SK-N-SH treated with all-trans-retinoic acid at 6 μM for 48 hours (cell line): ENCODE data around the gene TNS3.

ENCODE experiments used
- ATAC-seq: fragments of 200-7000 bp; cut with Tn5 transposase; 3 replicates; pipeline ENCODE4 v1.9.1; 2020; ENCODE audit warnings: mild to moderate bottlenecking, moderate library complexity
- CSDC2 ChIP-seq: fragments of 250-450 bp; sonication (Bioruptor Pico); IDR thresholded peaks from 2 replicates; pipeline ENCODE4 v1.5.0; 2020; ENCODE audit warnings: mild to moderate bottlenecking, moderate library complexity
- ESRRG ChIP-seq: fragments of 250-450 bp; sonication (Bioruptor Pico); IDR thresholded peaks from 2 replicates; pipeline ENCODE4 v1.6.1; 2021; ENCODE audit warnings: mild to moderate bottlenecking
- GLIS3 ChIP-seq: fragments of 250-450 bp; sonication (Bioruptor Pico); IDR thresholded peaks from 2 replicates; pipeline ENCODE4 v1.5.0; 2020; ENCODE audit warnings: mild to moderate bottlenecking, moderate library complexity
- ISL1 ChIP-seq: fragments of 250-450 bp; sonication (Bioruptor Pico); IDR thresholded peaks from 2 replicates; pipeline ENCODE4 v2.1.2; 2022; ENCODE audit warnings: mild to moderate bottlenecking, moderate library complexity
- OSR1 ChIP-seq: fragments of 250-450 bp; sonication (Bioruptor Pico); IDR thresholded peaks from 2 replicates; pipeline ENCODE4 v1.8.0; 2022; ENCODE audit warnings: moderate library complexity, mild to moderate bottlenecking, inconsistent platforms
- SNAI2 ChIP-seq: fragments of 250-450 bp; sonication (Bioruptor Pico); IDR thresholded peaks from 2 replicates; pipeline ENCODE4 v1.5.0; 2020; ENCODE audit warnings: mild to moderate bottlenecking, moderate library complexity
- TCF4 ChIP-seq: fragments of 250-450 bp; sonication (Bioruptor Pico); IDR thresholded peaks from 2 replicates; pipeline ENCODE4 v1.8.0; 2021; ENCODE audit warnings: mild to moderate bottlenecking, moderate library complexity, borderline replicate concordance
- ZC3H10 ChIP-seq: fragments of 250-450 bp; sonication (Bioruptor Pico); IDR thresholded peaks from 2 replicates; pipeline ENCODE4 v1.5.1; 2021; ENCODE audit warnings: mild to moderate bottlenecking, moderate library complexity
- ZFP3 ChIP-seq: fragments of 250-450 bp; sonication (Bioruptor Pico); IDR thresholded peaks from 2 replicates; pipeline ENCODE4 v1.5.0; 2020; ENCODE audit warnings: mild to moderate bottlenecking, moderate library complexity
- ZFP30 ChIP-seq: fragments of 450-650 bp; formaldehyde crosslinking; IDR thresholded peaks from 2 replicates; pipeline ENCODE4 v1.5.0; 2022; ENCODE audit warnings: mild to moderate bottlenecking, moderate library complexity
- ZNF565 ChIP-seq: fragments of 450-650 bp; formaldehyde crosslinking; conservative IDR thresholded peaks from 2 replicates; pipeline ENCODE4 v1.5.0; 2020; ENCODE audit warnings: low read depth, mild to moderate bottlenecking, moderate library complexity
- ZNF70 ChIP-seq: fragments of 450-650 bp; formaldehyde crosslinking; IDR thresholded peaks from 2 replicates; pipeline ENCODE4 v1.5.0; 2020; ENCODE audit warnings: mild to moderate bottlenecking, moderate library complexity
- TF ChIP-seq, protein P1 (sequence below): fragments of 250-450 bp; sonication (Bioruptor Pico); IDR thresholded peaks from 2 replicates; pipeline ENCODE4 v1.5.1; 2020; ENCODE audit warnings: low read depth, mild to moderate bottlenecking, moderate library complexity
- TF ChIP-seq, protein P2 (sequence below): fragments of 250-450 bp; sonication (Bioruptor Pico); IDR thresholded peaks from 2 replicates; pipeline ENCODE4 v1.5.0; 2020; ENCODE audit warnings: mild to moderate bottlenecking, moderate library complexity
- TF ChIP-seq, protein P3 (sequence below): fragments of 250-450 bp; sonication (Bioruptor Pico); IDR thresholded peaks from 2 replicates; pipeline ENCODE4 v1.5.1; 2021; ENCODE audit warnings: mild to moderate bottlenecking, moderate library complexity
- TF ChIP-seq, protein P4 (sequence below): fragments of 250-450 bp; sonication (Bioruptor Pico); IDR thresholded peaks from 2 replicates; pipeline ENCODE4 v1.8.0; 2021; ENCODE audit warnings: low read depth, mild to moderate bottlenecking, moderate library complexity, borderline replicate concordance

TNS3 gene

DNA sequence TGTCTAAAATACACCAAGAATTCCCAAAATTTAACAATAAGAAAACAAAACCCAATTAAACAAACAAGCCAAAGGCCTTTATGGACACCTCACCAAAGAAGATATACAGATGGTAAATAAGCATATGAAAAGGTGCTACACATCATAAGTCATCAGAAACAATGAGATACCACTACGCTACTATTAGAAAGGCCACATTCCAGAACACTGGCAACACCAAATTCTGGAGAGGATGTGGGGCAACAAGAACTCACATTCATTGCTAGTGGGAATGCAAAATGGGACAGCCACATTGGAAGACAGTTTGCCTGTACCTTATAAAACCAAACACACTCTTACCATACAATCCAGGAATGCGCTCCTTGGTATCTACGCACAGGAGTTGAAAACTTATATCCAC lies 291.4 kb downstream of the TNS3 start:
- TF ChIP-seq ZC3H10 (CRISPR knock-in tag) (no peak), ZNF565 (CRISPR knock-in tag) (no peak), CSDC2 (no peak), GLIS3 (CRISPR knock-in tag) (no peak)
- TF ChIP-seq, protein P1, sequence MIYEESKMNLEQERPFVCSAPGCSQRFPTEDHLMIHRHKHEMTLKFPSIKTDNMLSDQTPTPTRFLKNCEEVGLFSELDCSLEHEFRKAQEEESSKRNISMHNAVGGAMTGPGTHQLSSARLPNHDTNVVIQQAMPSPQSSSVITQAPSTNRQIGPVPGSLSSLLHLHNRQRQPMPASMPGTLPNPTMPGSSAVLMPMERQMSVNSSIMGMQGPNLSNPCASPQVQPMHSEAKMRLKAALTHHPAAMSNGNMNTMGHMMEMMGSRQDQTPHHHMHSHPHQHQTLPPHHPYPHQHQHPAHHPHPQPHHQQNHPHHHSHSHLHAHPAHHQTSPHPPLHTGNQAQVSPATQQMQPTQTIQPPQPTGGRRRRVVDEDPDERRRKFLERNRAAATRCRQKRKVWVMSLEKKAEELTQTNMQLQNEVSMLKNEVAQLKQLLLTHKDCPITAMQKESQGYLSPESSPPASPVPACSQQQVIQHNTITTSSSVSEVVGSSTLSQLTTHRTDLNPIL (CRISPR knock-in tag): no peak
- TF ChIP-seq, protein P2, sequence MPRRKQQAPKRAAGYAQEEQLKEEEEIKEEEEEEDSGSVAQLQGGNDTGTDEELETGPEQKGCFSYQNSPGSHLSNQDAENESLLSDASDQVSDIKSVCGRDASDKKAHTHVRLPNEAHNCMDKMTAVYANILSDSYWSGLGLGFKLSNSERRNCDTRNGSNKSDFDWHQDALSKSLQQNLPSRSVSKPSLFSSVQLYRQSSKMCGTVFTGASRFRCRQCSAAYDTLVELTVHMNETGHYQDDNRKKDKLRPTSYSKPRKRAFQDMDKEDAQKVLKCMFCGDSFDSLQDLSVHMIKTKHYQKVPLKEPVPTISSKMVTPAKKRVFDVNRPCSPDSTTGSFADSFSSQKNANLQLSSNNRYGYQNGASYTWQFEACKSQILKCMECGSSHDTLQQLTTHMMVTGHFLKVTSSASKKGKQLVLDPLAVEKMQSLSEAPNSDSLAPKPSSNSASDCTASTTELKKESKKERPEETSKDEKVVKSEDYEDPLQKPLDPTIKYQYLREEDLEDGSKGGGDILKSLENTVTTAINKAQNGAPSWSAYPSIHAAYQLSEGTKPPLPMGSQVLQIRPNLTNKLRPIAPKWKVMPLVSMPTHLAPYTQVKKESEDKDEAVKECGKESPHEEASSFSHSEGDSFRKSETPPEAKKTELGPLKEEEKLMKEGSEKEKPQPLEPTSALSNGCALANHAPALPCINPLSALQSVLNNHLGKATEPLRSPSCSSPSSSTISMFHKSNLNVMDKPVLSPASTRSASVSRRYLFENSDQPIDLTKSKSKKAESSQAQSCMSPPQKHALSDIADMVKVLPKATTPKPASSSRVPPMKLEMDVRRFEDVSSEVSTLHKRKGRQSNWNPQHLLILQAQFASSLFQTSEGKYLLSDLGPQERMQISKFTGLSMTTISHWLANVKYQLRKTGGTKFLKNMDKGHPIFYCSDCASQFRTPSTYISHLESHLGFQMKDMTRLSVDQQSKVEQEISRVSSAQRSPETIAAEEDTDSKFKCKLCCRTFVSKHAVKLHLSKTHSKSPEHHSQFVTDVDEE: no peak
- TF ChIP-seq, protein P3, sequence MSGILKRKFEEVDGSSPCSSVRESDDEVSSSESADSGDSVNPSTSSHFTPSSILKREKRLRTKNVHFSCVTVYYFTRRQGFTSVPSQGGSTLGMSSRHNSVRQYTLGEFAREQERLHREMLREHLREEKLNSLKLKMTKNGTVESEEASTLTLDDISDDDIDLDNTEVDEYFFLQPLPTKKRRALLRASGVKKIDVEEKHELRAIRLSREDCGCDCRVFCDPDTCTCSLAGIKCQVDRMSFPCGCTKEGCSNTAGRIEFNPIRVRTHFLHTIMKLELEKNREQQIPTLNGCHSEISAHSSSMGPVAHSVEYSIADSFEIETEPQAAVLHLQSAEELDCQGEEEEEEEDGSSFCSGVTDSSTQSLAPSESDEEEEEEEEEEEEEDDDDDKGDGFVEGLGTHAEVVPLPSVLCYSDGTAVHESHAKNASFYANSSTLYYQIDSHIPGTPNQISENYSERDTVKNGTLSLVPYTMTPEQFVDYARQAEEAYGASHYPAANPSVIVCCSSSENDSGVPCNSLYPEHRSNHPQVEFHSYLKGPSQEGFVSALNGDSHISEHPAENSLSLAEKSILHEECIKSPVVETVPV: no peak
- TF ChIP-seq, all 23 proteins: peak for 0
- no peak for ATAC-seq

DNA sequence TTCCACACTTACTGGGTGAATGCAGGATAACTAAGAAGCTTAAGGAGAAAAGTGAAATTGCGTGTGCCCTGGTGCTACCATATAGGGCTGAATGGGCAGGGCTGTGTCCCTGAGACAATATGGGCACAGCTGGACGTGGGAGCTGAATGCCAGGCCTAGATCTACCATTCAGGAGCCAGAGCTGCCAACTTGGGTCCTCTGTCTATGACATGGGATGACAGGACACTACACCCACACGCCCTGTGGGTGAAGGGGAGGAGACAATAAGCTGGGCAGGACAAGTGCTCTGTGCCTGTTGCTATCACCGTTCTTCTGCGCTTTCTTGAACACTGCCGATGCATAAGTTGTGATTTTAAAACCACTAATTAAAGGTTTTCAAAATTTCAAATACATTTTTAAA lies 293.9 kb downstream of the TNS3 start:
- TF ChIP-seq SNAI2 (CRISPR knock-in tag) (no peak), CSDC2 (no peak), ISL1 (no peak), TCF4 (no peak), OSR1 (CRISPR knock-in tag) (no peak), ZC3H10 (CRISPR knock-in tag) (no peak), ZNF70 (CRISPR knock-in tag) (no peak), ZFP30 (CRISPR knock-in tag) (no peak), ZNF565 (CRISPR knock-in tag) (no peak), ZFP3 (CRISPR knock-in tag) (no peak), GLIS3 (CRISPR knock-in tag) (no peak), ESRRG (CRISPR knock-in tag) (no peak)
- TF ChIP-seq, protein P2: no peak
- TF ChIP-seq, protein P4, sequence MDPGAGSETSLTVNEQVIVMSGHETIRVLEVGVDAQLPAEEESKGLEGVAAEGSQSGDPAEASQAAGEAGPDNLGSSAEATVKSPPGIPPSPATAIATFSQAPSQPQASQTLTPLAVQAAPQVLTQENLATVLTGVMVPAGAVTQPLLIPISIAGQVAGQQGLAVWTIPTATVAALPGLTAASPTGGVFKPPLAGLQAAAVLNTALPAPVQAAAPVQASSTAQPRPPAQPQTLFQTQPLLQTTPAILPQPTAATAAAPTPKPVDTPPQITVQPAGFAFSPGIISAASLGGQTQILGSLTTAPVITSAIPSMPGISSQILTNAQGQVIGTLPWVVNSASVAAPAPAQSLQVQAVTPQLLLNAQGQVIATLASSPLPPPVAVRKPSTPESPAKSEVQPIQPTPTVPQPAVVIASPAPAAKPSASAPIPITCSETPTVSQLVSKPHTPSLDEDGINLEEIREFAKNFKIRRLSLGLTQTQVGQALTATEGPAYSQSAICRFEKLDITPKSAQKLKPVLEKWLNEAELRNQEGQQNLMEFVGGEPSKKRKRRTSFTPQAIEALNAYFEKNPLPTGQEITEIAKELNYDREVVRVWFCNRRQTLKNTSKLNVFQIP: no peak
- ATAC-seq: no peak

DNA sequence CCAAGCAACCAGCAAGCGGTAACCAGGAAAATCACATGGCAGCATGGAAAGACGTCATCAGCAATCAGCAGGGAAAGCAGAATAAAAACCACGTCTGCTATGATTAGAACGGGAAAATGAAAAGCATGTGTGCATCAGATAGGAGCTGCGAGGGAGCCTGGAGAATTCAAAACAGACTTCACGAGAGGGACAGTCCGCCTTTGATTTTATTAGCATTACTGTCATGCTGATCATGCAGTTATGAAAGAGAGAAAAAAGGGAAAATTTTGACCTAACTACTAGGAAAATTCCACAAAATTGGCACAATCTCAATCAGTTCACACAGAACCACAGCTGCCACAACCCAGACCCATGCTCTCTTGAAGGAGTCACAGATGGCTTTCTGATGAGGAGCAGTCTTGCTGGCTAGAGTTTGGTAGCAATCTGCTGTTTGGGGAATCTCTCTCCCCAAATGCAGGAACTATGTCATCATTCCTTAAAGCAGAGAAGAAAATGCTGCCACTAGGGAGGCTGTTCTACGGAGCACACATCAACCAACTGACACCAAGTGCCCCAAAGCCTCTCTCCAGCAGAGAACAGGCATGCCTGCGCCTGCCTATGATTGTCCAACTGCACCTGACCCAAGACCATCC lies 295.9 kb downstream of the TNS3 start:
- peak; percentile 95 for ATAC-seq
- TF ChIP-seq, protein P4: no peak
- peak; percentile 99 for TF ChIP-seq TCF4
- no peak for TF ChIP-seq ZC3H10 (CRISPR knock-in tag)
- peak; percentile 42; the same call in 1 of the 2 replicates for TF ChIP-seq ISL1
- TF ChIP-seq SNAI2 (CRISPR knock-in tag): peak; percentile 26; the same call in 1 of the 2 replicates
- TF ChIP-seq, protein P2: peak; percentile 89
- no peak for TF ChIP-seq ZFP30 (CRISPR knock-in tag)
- TF ChIP-seq, protein P1 (CRISPR knock-in tag): 0 out of 2 replicates have a peak, but pooled peaks have one; percentile 17
